HG03521 (cell line): ENCODE data around the gene ANGEL1.
A peak's percentile ranks its signal among the peaks of the same experiment; 100 is the strongest.

Experiments
- ATAC-seq: cut with Tn5 transposase; IDR thresholded peaks from one replicate; pipeline ENCODE4 v1.9.1; 2021; ENCODE audit warnings: mild to moderate bottlenecking, moderate library complexity; ENCODE audit not compliant: unreplicated experiment

The ANGEL1 gene

GRCh38 chr14:76779221-76780057, 33.2 kb downstream of the ANGEL1 start:
- no peak for ATAC-seq

- no peak for ATAC-seq
Observed at GRCh38 chr14:76778546-76779215, 34.0 kb downstream of the ANGEL1 start.

- no peak for ATAC-seq
Observed at GRCh38 chr14:76777721-76778120, 35.0 kb downstream of the ANGEL1 start.

- ATAC-seq: no peak
Observed at GRCh38 chr14:76776428-76777251, 36.0 kb downstream of the ANGEL1 start.

- no peak for ATAC-seq
Observed at GRCh38 chr14:76775695-76776427, 36.8 kb downstream of the ANGEL1 start.

- no peak for ATAC-seq
Observed at GRCh38 chr14:76774821-76775694, 37.6 kb downstream of the ANGEL1 start.

- no peak for ATAC-seq
Observed at GRCh38 chr14:76773956-76774820, 38.5 kb downstream of the ANGEL1 start.

- no peak for ATAC-seq
Observed at GRCh38 chr14:76773188-76773885, 39.3 kb downstream of the ANGEL1 start.

- no peak for ATAC-seq
Observed at GRCh38 chr14:76772300-76773187, 40.1 kb downstream of the ANGEL1 start.

GRCh38 chr14:76771437-76771980, 41.2 kb downstream of the ANGEL1 start:
- ATAC-seq: no peak

GRCh38 chr14:76770521-76771436, 41.9 kb downstream of the ANGEL1 start:
- ATAC-seq: no peak

GRCh38 chr14:76769636-76770292, 42.9 kb downstream of the ANGEL1 start:
- no peak for ATAC-seq

GRCh38 chr14:76768671-76769500, 43.8 kb downstream of the ANGEL1 start:
- peak; percentile 27 for ATAC-seq
